Measurements from ENCODE around the gene MRPL47. TPM values are rescaled to one million over a fixed set of nuclear protein-coding genes. Genes with fewer than 3 reads are reported as not detected.
A peak's percentile ranks its signal among the peaks of the same experiment; 100 is the strongest.

The MRPL47 gene
- total and polyA plus RNA-seq, 2 of the 13 experiments (the other 11 are each of a cell fraction or from before 2014, with no cell fraction given) = 36.1 to 83.8 TPM

- no peak for TF ChIP-seq NONO (IDR thresholded peaks at IDR 0.05)
- no peak for TF ChIP-seq NONO (CRISPR knock-in tag; conservative IDR thresholded peaks at IDR 0.05)
- no peak for TF ChIP-seq CHD4 (IDR thresholded peaks at IDR 0.05; ENCODE audit: borderline replicate concordance, low read length)
- TF ChIP-seq ZBTB37 (CRISPR knock-in tag; IDR thresholded peaks at IDR 0.05) = 0 out of 2 replicates have a peak, but pooled peaks have one; percentile 50
- TF ChIP-seq ZNF224 (CRISPR knock-in tag; IDR thresholded peaks at IDR 0.05) = no peak
- TF ChIP-seq ZNF468 (CRISPR knock-in tag; IDR thresholded peaks at IDR 0.05) = no peak
- TF ChIP-seq STAT5B (CRISPR knock-in tag; IDR thresholded peaks at IDR 0.05) = no peak
- no peak for TF ChIP-seq ZNF280D (CRISPR knock-in tag; IDR thresholded peaks at IDR 0.05)
- no peak for TF ChIP-seq GTF3A (CRISPR knock-in tag; conservative IDR thresholded peaks at IDR 0.05)
- TF ChIP-seq ZFX (CRISPR knock-in tag; IDR thresholded peaks at IDR 0.05; ENCODE audit: low read depth) = peak; percentile 87
- TF ChIP-seq ELF3 (CRISPR knock-in tag; IDR thresholded peaks at IDR 0.05) = no peak
- no peak for TF ChIP-seq PRPF4 (IDR thresholded peaks at IDR 0.05; ENCODE audit: low read depth, low read length, poor library complexity, severe bottlenecking)
- TF ChIP-seq GABPA (IDR thresholded peaks at IDR 0.05; ENCODE audit: low read depth, low read length) = no peak
- no peak for TF ChIP-seq GABPA (CRISPR knock-in tag; IDR thresholded peaks at IDR 0.05; ENCODE audit: low read depth)
- no peak for TF ChIP-seq ZNF407 (CRISPR knock-in tag; IDR thresholded peaks at IDR 0.05; ENCODE audit: not compliant biosample characterization)
- no peak for TF ChIP-seq TIGD3 (CRISPR knock-in tag; IDR thresholded peaks at IDR 0.05; ENCODE audit: borderline replicate concordance)
Measured at GRCh38 chr3:179653096-179653797, 48.8 kb upstream of the MRPL47 start (continued).
